B cell (primary cell): ENCODE measurements around the gene CRB1. TPM values are rescaled to one million over a fixed set of nuclear protein-coding genes. Genes with fewer than 3 reads are reported as not detected.

Experiments used
- ATAC-seq: fragments of 200-7000 bp; cut with Tn5 transposase; one replicate; pipeline ENCODE4 v1.10.0; 2021; ENCODE audit warnings: low read depth, mild to moderate bottlenecking, moderate number of reproducible peaks, moderate library complexity
- CTCF ChIA-PET: fragments of 350-600 bp; sonication (Branson Sonifier 250); formaldehyde crosslinking; loops from one replicate; lab custom pipeline; 2021; ENCODE audit warnings: antibody characterized with exemption, inconsistent platforms; lab: Charles Lee
- POLR2A ChIA-PET: fragments of 350-600 bp; sonication (Branson Sonifier 250); formaldehyde crosslinking; loops from one replicate; lab custom pipeline; 2021; ENCODE audit warnings: antibody characterized with exemption; lab: Charles Lee
- DNase-seq: peaks from one replicate; pipeline ENCODE4 v3.0.0; 2013
- H2AFZ ChIP-seq: 2 replicates; pipeline ENCODE4 v1.6.1; 2012; ENCODE audit warnings: mild to moderate bottlenecking, low read depth, low read length; ENCODE audit not compliant: insufficient read depth, poor library complexity, severe bottlenecking
- H3K27ac ChIP-seq, 2 donors: 1 replicate in 1 of 2; 2 replicates in 1 of 2; pipeline ENCODE4 v1.5.1; 2012 to 2013; ENCODE audit warnings: low read length in 2 of 2, mild to moderate bottlenecking in 2 of 2, moderate library complexity in 1 of 2
- H3K27me3 ChIP-seq, 4 experiments: fragments of 200-600 bp in 1 of 4; sonication (generic) in 1 of 4; replicated peaks in 1 of 4; 1 replicate in 2 of 4; 2 replicates in 2 of 4; pipeline versions ENCODE4 v1.6.1 to v1.7.0; 2013 to 2016; ENCODE audit warnings: low read length in 3 of 4, mild to moderate bottlenecking in 2 of 4, mixed read lengths in 1 of 4, moderate library complexity in 1 of 4; ENCODE audit not compliant: insufficient read depth in 4 of 4, control insufficient read depth in 3 of 4; ENCODE audit errors: control extremely low read depth in 1 of 4
- H3K36me3 ChIP-seq, 2 experiments: replicated peaks in 1 of 2; 1 replicate in 1 of 2; 2 replicates in 1 of 2; pipeline versions ENCODE4 v1.6.1 to v1.7.1; 2013; ENCODE audit warnings: low read length in 1 of 2; ENCODE audit not compliant: insufficient read depth in 2 of 2, control insufficient read depth in 1 of 2; ENCODE audit errors: control extremely low read depth in 1 of 2, extremely low read depth in 1 of 2
- H3K4me1 ChIP-seq, 2 donors: fragments of 200-600 bp in 1 of 2; sonication (generic) in 1 of 2; 1 replicate in 1 of 2; 2 replicates in 1 of 2; pipeline versions ENCODE4 v1.5.1 to v1.6.1; 2013 to 2017; ENCODE audit warnings: low read length in 2 of 2; ENCODE audit not compliant: control insufficient read depth in 2 of 2, insufficient read depth in 2 of 2
- H3K4me2 ChIP-seq: replicated peaks from 2 replicates; pipeline ENCODE3; 2012; ENCODE audit warnings: mild to moderate bottlenecking, low read depth, low read length; ENCODE audit not compliant: poor library complexity, severe bottlenecking
- H3K4me3 ChIP-seq, 5 experiments: fragments of 200-600 bp in 1 of 5; sonication (generic) in 1 of 5; 1 replicate in 3 of 5; 2 replicates in 2 of 5; pipeline versions ENCODE4 v1.5.1 to v1.7.0; 2011 to 2016; ENCODE audit warnings: low read length in 4 of 5, mild to moderate bottlenecking in 4 of 5, low read depth in 2 of 5, control low read depth in 1 of 5, moderate library complexity in 1 of 5; ENCODE audit not compliant: insufficient read depth in 1 of 5; ENCODE audit errors: control extremely low read depth in 1 of 5, extremely low read depth in 1 of 5
- H3K79me2 ChIP-seq: fragments of 200-600 bp; sonication (generic); one replicate; pipeline ENCODE4 v1.6.0; 2016; ENCODE audit warnings: low read length; ENCODE audit not compliant: control insufficient read depth, insufficient read depth
- H3K9ac ChIP-seq: fragments of 200-600 bp; sonication (generic); 2 replicates; pipeline ENCODE4 v1.6.1; 2017; ENCODE audit warnings: mild to moderate bottlenecking, low read length, moderate library complexity
- H3K9me3 ChIP-seq, 3 donors: one replicate each; pipeline versions ENCODE4 v1.6.1 to v1.7.1; 2013; ENCODE audit warnings: low read length in 2 of 3; ENCODE audit not compliant: control insufficient read depth in 2 of 3, insufficient read depth in 1 of 3; ENCODE audit errors: control extremely low read depth in 1 of 3
- H4K20me1 ChIP-seq: 2 replicates; pipeline ENCODE4 v1.6.0; 2012; ENCODE audit warnings: mild to moderate bottlenecking, low read length; ENCODE audit not compliant: insufficient read depth, control insufficient read depth, poor library complexity, severe bottlenecking
- H3K27ac Mint-ChIP-seq: one replicate; pipeline ENCODE4 v1.8.0; 2021; ENCODE audit warnings: mixed read lengths
- H3K27me3 Mint-ChIP-seq: one replicate; pipeline ENCODE4 v1.8.0; 2021; ENCODE audit warnings: mixed read lengths
- H3K4me1 Mint-ChIP-seq: one replicate; pipeline ENCODE4 v1.8.0; 2021; ENCODE audit warnings: mixed read lengths
- H3K4me3 Mint-ChIP-seq: one replicate; pipeline ENCODE4 v1.8.0; 2021; ENCODE audit warnings: mixed read lengths
- H3K9me3 Mint-ChIP-seq: one replicate; pipeline ENCODE4 v1.8.0; 2022; ENCODE audit warnings: mixed read lengths; ENCODE audit not compliant: insufficient read depth
- EZH2 ChIP-seq: IDR thresholded peaks from 2 replicates; pipeline ENCODE4 v1.6.1; 2012; ENCODE audit warnings: borderline replicate concordance, low read depth, mild to moderate bottlenecking, moderate library complexity, low read length; ENCODE audit not compliant: insufficient read depth, poor library complexity, severe bottlenecking
- WGBS: methylation state at CpG from one replicate; pipeline ENCODE4 v1.1.5; 2013; ENCODE audit warnings: missing lambda C conversion rate; ENCODE audit not compliant: insufficient coverage; 5-methylcytosine and 5-hydroxymethylcytosine counted together
- intact Hi-C: fragments of 100-400 bp; cut with micrococcal nuclease; formaldehyde crosslinking; loops from one replicate; pipeline ENCODE4 v1.10.0; 2022
- polyA plus RNA-seq: library from polyadenylated mRNA; depleted of rRNA; stranded (reverse); fragments of >200 nt; gene quantifications from 2 replicates; pipeline ENCODE4 v1.2.3, GENCODE V29; 2012
- total RNA-seq, 2 donors: library from RNA; stranded (reverse); fragments of 120-200 nt in 1 of 2; gene quantifications; 1 replicate in 1 of 2; 2 replicates in 1 of 2; pipeline versions ENCODE4 v1.2.3 to v1.2.4, GENCODE V29; 2013 to 2022
- TF ChIP-seq, protein P1 (sequence below): fragments of 200-600 bp; IDR thresholded peaks from one replicate; pipeline ENCODE4 v1.8.0; 2022; ENCODE audit warnings: antibody characterized with exemption, mild to moderate bottlenecking

Gene CRB1
- total and polyA plus RNA-seq, 2 donors (not counting 1 experiment from before 2014, with no cell fraction given), result 0.15 TPM; not detected in 1

DNA sequence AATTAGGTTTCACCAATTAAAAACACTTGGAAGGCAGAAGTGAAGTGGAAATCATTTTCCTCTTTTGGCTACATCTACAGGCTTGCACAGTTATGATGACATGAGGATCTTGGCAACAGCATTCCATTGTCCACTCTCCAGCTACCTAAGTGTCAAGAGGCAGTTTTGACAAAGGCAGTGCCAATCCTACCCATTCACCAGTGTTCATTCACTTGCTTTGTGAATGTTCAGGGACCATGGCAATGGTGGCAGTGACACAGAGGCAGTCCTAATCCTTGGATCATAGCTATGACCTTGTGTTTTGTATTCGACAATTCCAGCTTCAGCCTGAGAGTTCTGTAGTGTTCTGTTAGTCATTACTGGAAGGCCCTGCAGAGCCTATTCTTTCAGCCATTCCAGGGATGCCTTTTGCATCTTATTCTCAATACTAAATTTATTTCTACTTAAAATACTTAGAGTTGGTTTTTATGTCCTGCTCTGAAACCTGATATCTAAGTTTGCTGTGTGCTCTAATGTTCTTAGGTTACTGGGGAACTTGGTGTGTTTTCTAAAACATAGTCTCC lies 36.7 kb downstream of the CRB1 start:
- ChIA-PET CTCF (no interaction called here), POLR2A (no interaction called here)
- Mint-ChIP-seq H3K4me1 (no peaks in the 10 kb centered on the region), H3K27me3 (peaks cover 12% of the 10 kb centered on the region), H3K9me3 (no peaks in the 10 kb centered on the region), H3K4me3 (no peak overlapping the region), H3K27ac (no peak overlapping the region)
- H3K27me3 ChIP-seq, result peaks cover 0 to 2% (median 0%) of the 10 kb centered on the region in 4 experiments
- H3K4me2 ChIP-seq, result no peak overlapping the region
- no peaks in the 10 kb centered on the region for H3K36me3 ChIP-seq
- no peak for ATAC-seq
- WGBS, result 86% methylated on average over 1 of the region's 1 CpG
- DNase-seq, result no peak
- no peak overlapping the region for H2AFZ ChIP-seq
- H3K9me3 ChIP-seq, result peaks cover 0 to 3% (median 0%) of the 10 kb centered on the region in 3 donors
- no peak for TF ChIP-seq EZH2
- TF ChIP-seq, protein P1, sequence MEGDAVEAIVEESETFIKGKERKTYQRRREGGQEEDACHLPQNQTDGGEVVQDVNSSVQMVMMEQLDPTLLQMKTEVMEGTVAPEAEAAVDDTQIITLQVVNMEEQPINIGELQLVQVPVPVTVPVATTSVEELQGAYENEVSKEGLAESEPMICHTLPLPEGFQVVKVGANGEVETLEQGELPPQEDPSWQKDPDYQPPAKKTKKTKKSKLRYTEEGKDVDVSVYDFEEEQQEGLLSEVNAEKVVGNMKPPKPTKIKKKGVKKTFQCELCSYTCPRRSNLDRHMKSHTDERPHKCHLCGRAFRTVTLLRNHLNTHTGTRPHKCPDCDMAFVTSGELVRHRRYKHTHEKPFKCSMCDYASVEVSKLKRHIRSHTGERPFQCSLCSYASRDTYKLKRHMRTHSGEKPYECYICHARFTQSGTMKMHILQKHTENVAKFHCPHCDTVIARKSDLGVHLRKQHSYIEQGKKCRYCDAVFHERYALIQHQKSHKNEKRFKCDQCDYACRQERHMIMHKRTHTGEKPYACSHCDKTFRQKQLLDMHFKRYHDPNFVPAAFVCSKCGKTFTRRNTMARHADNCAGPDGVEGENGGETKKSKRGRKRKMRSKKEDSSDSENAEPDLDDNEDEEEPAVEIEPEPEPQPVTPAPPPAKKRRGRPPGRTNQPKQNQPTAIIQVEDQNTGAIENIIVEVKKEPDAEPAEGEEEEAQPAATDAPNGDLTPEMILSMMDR, result no peak
- H3K79me2 ChIP-seq, result no peaks in the 10 kb centered on the region
- H3K4me1 ChIP-seq, result no peaks in the 10 kb centered on the region
- no peak overlapping the region for H3K27ac ChIP-seq
- no peak overlapping the region for H3K9ac ChIP-seq
- intact Hi-C loops, result no loop called here
- H3K4me3 ChIP-seq, result no peak overlapping the region
- H4K20me1 ChIP-seq, result no peaks in the 10 kb centered on the region

DNA sequence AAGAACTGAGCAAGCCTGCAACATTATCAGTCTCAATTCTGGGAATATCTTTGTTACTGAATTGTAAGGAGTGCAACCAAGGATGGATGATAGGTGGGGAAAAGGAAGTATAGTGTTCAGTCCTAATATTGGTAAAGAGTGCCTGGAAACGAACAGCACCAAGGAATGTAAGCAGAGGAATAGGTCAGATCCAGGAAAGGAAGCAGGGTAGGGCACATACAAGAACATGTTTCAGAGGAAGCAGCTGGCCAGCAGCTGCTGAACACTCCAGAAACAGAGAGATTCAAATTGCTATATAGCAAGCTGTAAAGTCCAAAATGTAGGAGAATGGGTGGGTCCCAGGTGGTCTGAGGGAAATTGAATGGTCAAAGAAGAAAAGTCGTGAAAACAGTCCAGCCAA lies 37.9 kb downstream of the CRB1 start:
- Histone ChIP-seq H3K79me2 (no peaks in the 10 kb centered on the region), H3K4me3 (no peak overlapping the region), H2AFZ (no peak overlapping the region), H3K4me2 (no peak overlapping the region), H3K9me3 (peaks cover 0 to 3% (median 0%) of the 10 kb centered on the region in 3 donors), H3K36me3 (no peaks in the 10 kb centered on the region), H3K9ac (no peak overlapping the region), H3K27me3 (peaks cover 0 to 2% (median 0%) of the 10 kb centered on the region in 4 experiments), H4K20me1 (no peaks in the 10 kb centered on the region), H3K27ac (no peak overlapping the region), H3K4me1 (no peaks in the 10 kb centered on the region)
- H3K27ac Mint-ChIP-seq, result no peak overlapping the region
- DNase-seq, result no peak
- no peak overlapping the region for H3K4me3 Mint-ChIP-seq
- POLR2A ChIA-PET, result no interaction called here
- no peak for ATAC-seq
- intact Hi-C loops, result no loop called here
- H3K9me3 Mint-ChIP-seq, result no peaks in the 10 kb centered on the region
- H3K27me3 Mint-ChIP-seq, result peaks cover 12% of the 10 kb centered on the region
- WGBS, result 78% methylated on average over 1 of the region's 2 CpGs
- H3K4me1 Mint-ChIP-seq, result no peaks in the 10 kb centered on the region
- CTCF ChIA-PET, result interaction anchor here (1.6 kb wide), 1 partner anchor 126 kb away, joined by 3 read pairs; no protein-coding TSS in a partner anchor
- TF ChIP-seq EZH2, result no peak
- TF ChIP-seq, protein P1, result no peak
